PC-9 (cell line): Measurements from ENCODE around the gene IL12A. TPM values are rescaled to one million over a fixed set of nuclear protein-coding genes. Genes with fewer than 3 reads are reported as not detected.

Experiments
- BruUV-seq: library from RNA; stranded (reverse); fragments of 400-500 nt; replicated peaks from 2 replicates; lab custom pipeline; 2021; lab: Mats Ljungman, UMichigan
- CTCF ChIA-PET: fragments of 300-600 bp; sonication (Branson Sonifier 250); formaldehyde crosslinking; loops from one replicate; lab custom pipeline; 2022; ENCODE audit warnings: antibody characterized with exemption; lab: Charles Lee
- POLR2A ChIA-PET: fragments of 300-600 bp; sonication (Branson Sonifier 250); formaldehyde crosslinking; loops from one replicate; lab custom pipeline; 2022; ENCODE audit warnings: antibody characterized with exemption; ENCODE audit not compliant: unreplicated experiment; lab: Charles Lee
- DNase-seq, 2 experiments: peaks; one replicate each; pipeline versions ENCODE4 v3.0.0 to v3.0.0-alpha.2; 2015 to 2022; ENCODE audit warnings: mixed read lengths in 1 of 2
- H2AFZ ChIP-seq: fragments of 200-600 bp; sonication (generic); 2 replicates; pipeline ENCODE4 v1.8.1; 2017; ENCODE audit warnings: antibody characterized with exemption
- H3F3A ChIP-seq: fragments of 200-600 bp; sonication (generic); 2 replicates; pipeline ENCODE4 v1.8.1; 2017; ENCODE audit warnings: antibody characterized with exemption, mild to moderate bottlenecking, low read depth; ENCODE audit not compliant: insufficient read depth
- H3K27ac ChIP-seq: fragments of 200-600 bp; sonication (generic); 2 replicates; pipeline ENCODE4 v1.6.1; 2016; ENCODE audit warnings: mixed run types
- H3K27me3 ChIP-seq: fragments of 200-600 bp; sonication (generic); 2 replicates; pipeline ENCODE4 v1.6.1; 2016; ENCODE audit warnings: low read depth, mixed run types; ENCODE audit not compliant: insufficient read depth
- H3K36me3 ChIP-seq: fragments of 200-600 bp; sonication (generic); 2 replicates; pipeline ENCODE4 v1.6.1; 2016; ENCODE audit warnings: low read depth, mixed run types
- H3K4me1 ChIP-seq: fragments of 200-600 bp; sonication (generic); replicated peaks from 2 replicates; pipeline ENCODE4 v1.6.1; 2016; ENCODE audit warnings: mixed run types; ENCODE audit not compliant: insufficient read depth
- H3K4me2 ChIP-seq: fragments of 200-600 bp; sonication (generic); 2 replicates; pipeline ENCODE4 v1.6.1; 2017; ENCODE audit warnings: mixed run types
- H3K4me3 ChIP-seq: fragments of 200-600 bp; sonication (generic); 2 replicates; pipeline ENCODE4 v1.6.1; 2016; ENCODE audit warnings: mixed run types
- H3K79me2 ChIP-seq: fragments of 200-600 bp; sonication (generic); 2 replicates; pipeline ENCODE4 v1.6.1; 2017; ENCODE audit warnings: low read depth, mixed run types
- H3K9me2 ChIP-seq: fragments of 200-600 bp; sonication (generic); 2 replicates; pipeline ENCODE4 v1.8.1; 2017; ENCODE audit warnings: mild to moderate bottlenecking; ENCODE audit not compliant: insufficient read depth
- H3K9me3 ChIP-seq: fragments of 200-600 bp; sonication (generic); 2 replicates; pipeline ENCODE4 v1.8.1; 2016; ENCODE audit warnings: low read depth; ENCODE audit not compliant: insufficient read depth
- H4K20me1 ChIP-seq: fragments of 200-600 bp; sonication (generic); 2 replicates; pipeline ENCODE4 v1.8.1; 2017; ENCODE audit not compliant: insufficient read depth
- EZH2 ChIP-seq: fragments of 200-600 bp; sonication (generic); IDR thresholded peaks from 2 replicates; pipeline ENCODE4 v1.8.0; 2017; ENCODE audit warnings: antibody characterized with exemption, low read depth
- intact Hi-C: fragments of 100-400 bp; cut with micrococcal nuclease; formaldehyde crosslinking; loops from one replicate; pipeline ENCODE4 v1.10.0; 2022; ENCODE audit not compliant: unreplicated experiment
- total RNA-seq: library from RNA; stranded (reverse); gene quantifications from 2 replicates; pipeline ENCODE4 v1.2.3, GENCODE V29; 2021
- TF ChIP-seq, protein P1 (sequence below): fragments of 200-600 bp; sonication (generic); conservative IDR thresholded peaks from 2 replicates; pipeline ENCODE4 v1.6.1; 2017; ENCODE audit warnings: mixed run types, antibody characterized with exemption, mild to moderate bottlenecking, moderate library complexity

IL12A gene
- total RNA-seq, 1 experiment from 2014 or later = 0.28 TPM

- H3K4me3 ChIP-seq = no peak overlapping the region
- BruUV-seq = no TSS peak
- H3K4me1 ChIP-seq = no peaks in the 10 kb centered on the region
- H3K79me2 ChIP-seq = no peaks in the 10 kb centered on the region
- no peak overlapping the region for H3K27ac ChIP-seq
- H3K9me3 ChIP-seq = no peaks in the 10 kb centered on the region
- H2AFZ ChIP-seq = no peak overlapping the region
- H3K36me3 ChIP-seq = no peaks in the 10 kb centered on the region
- no peak for DNase-seq
- H3K9me2 ChIP-seq = no peaks in the 10 kb centered on the region
- H3F3A ChIP-seq = no peaks in the 10 kb centered on the region
- no peaks in the 10 kb centered on the region for H3K27me3 ChIP-seq
- H3K4me2 ChIP-seq = no peak overlapping the region
- POLR2A ChIA-PET = no interaction called here
- CTCF ChIA-PET = no interaction called here
- TF ChIP-seq, protein P1, sequence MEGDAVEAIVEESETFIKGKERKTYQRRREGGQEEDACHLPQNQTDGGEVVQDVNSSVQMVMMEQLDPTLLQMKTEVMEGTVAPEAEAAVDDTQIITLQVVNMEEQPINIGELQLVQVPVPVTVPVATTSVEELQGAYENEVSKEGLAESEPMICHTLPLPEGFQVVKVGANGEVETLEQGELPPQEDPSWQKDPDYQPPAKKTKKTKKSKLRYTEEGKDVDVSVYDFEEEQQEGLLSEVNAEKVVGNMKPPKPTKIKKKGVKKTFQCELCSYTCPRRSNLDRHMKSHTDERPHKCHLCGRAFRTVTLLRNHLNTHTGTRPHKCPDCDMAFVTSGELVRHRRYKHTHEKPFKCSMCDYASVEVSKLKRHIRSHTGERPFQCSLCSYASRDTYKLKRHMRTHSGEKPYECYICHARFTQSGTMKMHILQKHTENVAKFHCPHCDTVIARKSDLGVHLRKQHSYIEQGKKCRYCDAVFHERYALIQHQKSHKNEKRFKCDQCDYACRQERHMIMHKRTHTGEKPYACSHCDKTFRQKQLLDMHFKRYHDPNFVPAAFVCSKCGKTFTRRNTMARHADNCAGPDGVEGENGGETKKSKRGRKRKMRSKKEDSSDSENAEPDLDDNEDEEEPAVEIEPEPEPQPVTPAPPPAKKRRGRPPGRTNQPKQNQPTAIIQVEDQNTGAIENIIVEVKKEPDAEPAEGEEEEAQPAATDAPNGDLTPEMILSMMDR = no peak
- no peak for TF ChIP-seq EZH2
- no peaks in the 10 kb centered on the region for H4K20me1 ChIP-seq
- intact Hi-C loops = no loop called here
Measured at GRCh38 chr3:159948429-159949144, 40.0 kb upstream of the IL12A start.

GRCh38 chr3:159950156-159950898 lies 38.3 kb upstream of the IL12A start:
- Histone ChIP-seq H3K9me2 (no peaks in the 10 kb centered on the region), H2AFZ (no peak overlapping the region), H3K4me1 (no peaks in the 10 kb centered on the region), H3K9me3 (no peaks in the 10 kb centered on the region), H3K79me2 (no peaks in the 10 kb centered on the region), H3K4me2 (no peak overlapping the region), H3K36me3 (no peaks in the 10 kb centered on the region), H3F3A (no peaks in the 10 kb centered on the region), H3K4me3 (no peak overlapping the region), H3K27me3 (no peaks in the 10 kb centered on the region), H3K27ac (no peak overlapping the region), H4K20me1 (no peaks in the 10 kb centered on the region)
- intact Hi-C loops = no loop called here
- no peak for DNase-seq
- TF ChIP-seq, protein P1 = no peak
- TF ChIP-seq EZH2 = no peak
- no TSS peak for BruUV-seq
- POLR2A ChIA-PET = no interaction called here
- CTCF ChIA-PET = no interaction called here

DNA sequence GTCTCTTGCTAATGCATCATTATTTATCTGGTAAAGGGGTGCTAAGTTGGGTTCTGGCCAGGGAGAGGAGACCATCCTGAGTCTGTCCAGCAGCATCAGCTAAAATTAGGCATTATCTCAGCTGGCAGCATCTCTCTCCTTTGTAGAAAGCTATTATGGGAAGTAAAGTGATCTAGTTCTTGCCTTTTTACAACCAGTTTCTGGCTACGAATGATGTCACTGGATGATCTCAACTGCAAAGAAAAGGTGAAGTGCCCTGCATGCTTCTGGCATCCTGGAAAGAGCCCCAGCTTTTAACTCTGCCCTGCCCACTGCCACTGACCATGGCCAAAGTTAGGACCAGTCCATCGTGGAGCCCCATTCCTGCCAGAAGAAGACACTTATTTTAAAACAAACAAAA lies 37.1 kb upstream of the IL12A start:
- Histone ChIP-seq H4K20me1 (no peaks in the 10 kb centered on the region), H3K27ac (no peak overlapping the region), H3K4me3 (no peak overlapping the region), H3K4me2 (no peak overlapping the region), H3K4me1 (no peaks in the 10 kb centered on the region), H3K79me2 (no peaks in the 10 kb centered on the region), H3K9me3 (no peaks in the 10 kb centered on the region), H3K9me2 (no peaks in the 10 kb centered on the region), H3K27me3 (no peaks in the 10 kb centered on the region), H3K36me3 (no peaks in the 10 kb centered on the region), H2AFZ (no peak overlapping the region), H3F3A (no peaks in the 10 kb centered on the region)
- intact Hi-C loops = no loop called here
- TF ChIP-seq EZH2 = no peak
- TF ChIP-seq, protein P1 = no peak
- no peak for DNase-seq
- BruUV-seq = no TSS peak
- ChIA-PET POLR2A (no interaction called here), CTCF (no interaction called here)
